Body of pancreas (tissue), 4 donors: ENCODE data around the gene INPP5K. TPM values are rescaled to one million over a fixed set of nuclear protein-coding genes. Genes with fewer than 3 reads are reported as not detected.
"Not testable (repeated sequence)": the region's sequence is repeated elsewhere in the genome, so short reads cannot be mapped to it uniquely, and the experiment has no call there.

Experiments used
- ATAC-seq: fragments of 150-250 bp; one replicate; pipeline ENCODE4 v1.9.1; 2016
- DNase-seq, 4 donors: peaks; one replicate each; pipeline ENCODE4 v3.0.0-alpha.2; 2019
- H3K27ac ChIP-seq, 4 donors: fragments of 200-600 bp; sonication (generic); 1 replicate in 3 of 4; 2 replicates in 1 of 4; pipeline versions ENCODE4 v1.5.1 to v1.6.1; 2016 to 2019; ENCODE audit warnings: mild to moderate bottlenecking in 1 of 4, mixed read lengths in 1 of 4, moderate library complexity in 1 of 4
- H3K27me3 ChIP-seq, 2 donors: fragments of 200-600 bp; sonication (generic); one replicate each; pipeline ENCODE4 v1.6.0; 2016; ENCODE audit warnings: mild to moderate bottlenecking in 1 of 2
- H3K36me3 ChIP-seq, 2 donors: fragments of 200-600 bp; sonication (generic); replicated peaks in 1 of 2; 2 replicates each; pipeline ENCODE4 v1.5.1; 2016; ENCODE audit warnings: low read depth in 2 of 2; ENCODE audit not compliant: insufficient read depth in 1 of 2
- H3K4me1 ChIP-seq: fragments of 200-600 bp; sonication (generic); one replicate; pipeline ENCODE4 v1.6.0; 2016
- H3K4me3 ChIP-seq, 2 donors: fragments of 200-600 bp; sonication (generic); 1 replicate in 1 of 2; 2 replicates in 1 of 2; pipeline ENCODE4 v1.5.1; 2016 to 2019
- H3K9me3 ChIP-seq, 3 donors: fragments of 200-600 bp; sonication (generic); 1 replicate in 2 of 3; 2 replicates in 1 of 3; pipeline ENCODE4 v1.5.1; 2016
- POLR2A ChIP-seq, 3 donors: fragments of 450-650 bp; IDR thresholded peaks; one replicate each; pipeline ENCODE4 v1.6.1; 2016; ENCODE audit warnings: antibody characterized with exemption in 3 of 3, mild to moderate bottlenecking in 2 of 3
- WGBS, 2 donors: methylation state at CpG; one replicate each; pipeline ENCODE4 v1.1.5; 2017; 5-methylcytosine and 5-hydroxymethylcytosine counted together
- intact Hi-C: fragments of 100-400 bp; cut with DNase I; formaldehyde crosslinking; loops from one replicate; pipeline ENCODE4 v1.15.1; 2023
- total RNA-seq, 2 donors: library from RNA; depleted of rRNA; stranded (reverse); fragments of >200 nt; gene quantifications; one replicate each; pipeline ENCODE4 v1.1.0, GENCODE V29; 2016
- TF ChIP-seq, protein P1 (sequence below), 7 experiments: fragments of 450-650 bp in 4 of 7; fragments of 200-600 bp in 3 of 7; sonication (generic) in 3 of 7; IDR thresholded peaks; one replicate each; pipeline ENCODE4 v1.5.1; 2016 to 2019; ENCODE audit warnings: antibody characterized with exemption in 7 of 7

The INPP5K gene
- total RNA-seq, 2 donors from 2014 or later = 26.4 to 34.2 TPM

DNA sequence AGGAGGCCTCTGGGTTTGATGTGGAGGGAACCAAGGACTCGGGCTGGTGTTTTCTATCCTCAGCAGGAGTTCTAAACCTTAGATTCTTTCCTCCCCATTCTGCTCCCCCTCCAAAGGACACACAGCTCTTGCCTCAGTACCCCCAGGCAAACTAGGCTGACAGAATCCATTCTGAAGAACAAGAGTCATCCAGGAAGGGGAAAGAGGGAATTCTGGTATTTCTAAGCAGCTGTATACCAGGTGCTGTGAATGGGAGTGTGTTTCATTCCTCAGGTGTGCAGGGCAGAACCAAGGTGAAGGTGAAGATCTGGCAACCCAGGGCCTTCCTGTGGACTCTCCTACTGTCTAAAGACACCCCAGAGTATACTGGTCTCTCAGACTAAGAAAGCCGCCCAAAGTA, 4.1 kb downstream of the INPP5K start:
- no peak for ATAC-seq
- Histone ChIP-seq H3K27ac (no peak overlapping the region), H3K36me3 (peaks cover 0 to 5% of the 10 kb centered on the region in 2 donors), H3K4me1 (peaks cover 20% of the 10 kb centered on the region), H3K9me3 (no peaks in the 10 kb centered on the region), H3K4me3 (no peak overlapping the region), H3K27me3 (no peaks in the 10 kb centered on the region)
- no peak for DNase-seq
- WGBS, 2 donors = 82 to 86% methylated on average over 1 to 2 of the region's 2 CpGs
- intact Hi-C loops = loop anchor here (5.0 kb wide), 1 partner anchor 145 kb away; no protein-coding TSS in a partner anchor
- TF ChIP-seq, protein P1, sequence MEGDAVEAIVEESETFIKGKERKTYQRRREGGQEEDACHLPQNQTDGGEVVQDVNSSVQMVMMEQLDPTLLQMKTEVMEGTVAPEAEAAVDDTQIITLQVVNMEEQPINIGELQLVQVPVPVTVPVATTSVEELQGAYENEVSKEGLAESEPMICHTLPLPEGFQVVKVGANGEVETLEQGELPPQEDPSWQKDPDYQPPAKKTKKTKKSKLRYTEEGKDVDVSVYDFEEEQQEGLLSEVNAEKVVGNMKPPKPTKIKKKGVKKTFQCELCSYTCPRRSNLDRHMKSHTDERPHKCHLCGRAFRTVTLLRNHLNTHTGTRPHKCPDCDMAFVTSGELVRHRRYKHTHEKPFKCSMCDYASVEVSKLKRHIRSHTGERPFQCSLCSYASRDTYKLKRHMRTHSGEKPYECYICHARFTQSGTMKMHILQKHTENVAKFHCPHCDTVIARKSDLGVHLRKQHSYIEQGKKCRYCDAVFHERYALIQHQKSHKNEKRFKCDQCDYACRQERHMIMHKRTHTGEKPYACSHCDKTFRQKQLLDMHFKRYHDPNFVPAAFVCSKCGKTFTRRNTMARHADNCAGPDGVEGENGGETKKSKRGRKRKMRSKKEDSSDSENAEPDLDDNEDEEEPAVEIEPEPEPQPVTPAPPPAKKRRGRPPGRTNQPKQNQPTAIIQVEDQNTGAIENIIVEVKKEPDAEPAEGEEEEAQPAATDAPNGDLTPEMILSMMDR (IDR thresholded peaks at IDR 0.05) = no peak
- TF ChIP-seq POLR2A (IDR thresholded peaks at IDR 0.05) = no peak

DNA sequence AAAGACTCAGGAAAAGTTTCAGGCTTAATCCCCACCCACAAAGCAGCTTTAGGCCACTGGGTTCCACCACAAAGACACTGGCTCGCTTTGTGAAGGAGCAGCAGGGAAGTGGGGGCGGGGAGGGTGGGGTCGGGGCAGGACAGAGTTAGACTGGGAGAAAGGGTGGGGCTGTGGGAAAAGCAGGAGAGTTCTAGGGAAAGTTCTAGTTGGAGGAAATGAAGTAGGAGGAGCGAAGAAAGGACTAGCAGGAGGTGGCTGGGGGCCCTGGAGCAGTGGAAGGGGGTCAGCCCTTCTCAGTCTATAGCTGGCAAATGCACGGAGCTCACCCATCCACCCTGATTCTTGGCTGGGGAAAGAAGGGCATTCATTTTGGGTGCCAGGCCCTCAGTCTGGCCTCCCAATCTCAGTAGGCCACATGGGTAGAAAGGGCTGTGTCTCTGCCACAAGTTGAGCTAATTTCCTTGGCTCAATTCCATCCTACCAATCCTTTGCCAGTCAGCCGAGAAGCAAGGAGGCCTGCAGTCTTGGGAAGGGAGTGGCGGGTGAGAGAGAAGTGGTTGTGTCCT, 4.6 kb downstream of the INPP5K start:
- no peak for TF ChIP-seq POLR2A (IDR thresholded peaks at IDR 0.05)
- TF ChIP-seq, protein P1 (IDR thresholded peaks at IDR 0.05) = no peak
- peaks cover 0 to 5% of the 10 kb centered on the region in 2 donors for H3K36me3 ChIP-seq
- H3K27me3 ChIP-seq = no peaks in the 10 kb centered on the region
- no peaks in the 10 kb centered on the region for H3K9me3 ChIP-seq
- H3K4me3 ChIP-seq = no peak overlapping the region
- DNase-seq (no peak), ATAC-seq (no peak)
- peak overlapping the region in 2 of 4 donors; percentile 6 to 15 for H3K27ac ChIP-seq
- H3K4me1 ChIP-seq = peaks cover 19% of the 10 kb centered on the region
- WGBS, 2 donors = 56 to 73% methylated on average over 7 of the region's 7 CpGs
- intact Hi-C loops = loop anchor here (5.0 kb wide), 1 partner anchor 145 kb away; no protein-coding TSS in a partner anchor

DNA sequence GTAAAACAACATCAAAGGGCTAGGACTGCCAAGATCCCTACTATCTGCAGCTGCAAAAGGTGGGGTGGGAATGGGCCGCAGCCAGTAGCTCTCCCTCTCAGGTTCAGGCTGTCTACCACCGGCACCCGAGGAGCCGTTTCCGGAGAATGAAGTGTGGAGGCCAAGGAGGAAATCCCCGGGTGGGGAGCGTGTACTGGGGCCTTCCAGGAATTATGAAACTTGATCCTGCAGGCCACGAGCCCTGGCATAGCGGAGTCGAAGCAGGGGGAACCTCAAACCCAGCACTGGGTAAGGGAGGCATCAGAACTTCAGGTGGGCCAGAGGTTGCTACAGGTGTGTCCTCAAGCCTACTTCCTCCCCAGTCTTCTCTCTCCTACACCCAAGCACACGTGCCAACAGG, 5.1 kb downstream of the INPP5K start:
- intact Hi-C loops = loop anchor here (5.0 kb wide), 1 partner anchor 144 kb away; no protein-coding TSS in a partner anchor
- 71 to 92% methylated on average over 10 to 11 of the region's 11 CpGs for WGBS, 2 donors
- H3K36me3 ChIP-seq = peaks cover 0 to 5% of the 10 kb centered on the region in 2 donors
- ATAC-seq (no peak), DNase-seq (no peak)
- peak overlapping the region in 1 of 4 donors; percentile 6 for H3K27ac ChIP-seq
- peaks cover 19% of the 10 kb centered on the region for H3K4me1 ChIP-seq
- TF ChIP-seq POLR2A (IDR thresholded peaks at IDR 0.05) = no peak
- TF ChIP-seq, protein P1 (IDR thresholded peaks at IDR 0.05) = no peak
- no peak overlapping the region for H3K4me3 ChIP-seq
- H3K27me3 ChIP-seq = no peaks in the 10 kb centered on the region
- H3K9me3 ChIP-seq = no peaks in the 10 kb centered on the region

DNA sequence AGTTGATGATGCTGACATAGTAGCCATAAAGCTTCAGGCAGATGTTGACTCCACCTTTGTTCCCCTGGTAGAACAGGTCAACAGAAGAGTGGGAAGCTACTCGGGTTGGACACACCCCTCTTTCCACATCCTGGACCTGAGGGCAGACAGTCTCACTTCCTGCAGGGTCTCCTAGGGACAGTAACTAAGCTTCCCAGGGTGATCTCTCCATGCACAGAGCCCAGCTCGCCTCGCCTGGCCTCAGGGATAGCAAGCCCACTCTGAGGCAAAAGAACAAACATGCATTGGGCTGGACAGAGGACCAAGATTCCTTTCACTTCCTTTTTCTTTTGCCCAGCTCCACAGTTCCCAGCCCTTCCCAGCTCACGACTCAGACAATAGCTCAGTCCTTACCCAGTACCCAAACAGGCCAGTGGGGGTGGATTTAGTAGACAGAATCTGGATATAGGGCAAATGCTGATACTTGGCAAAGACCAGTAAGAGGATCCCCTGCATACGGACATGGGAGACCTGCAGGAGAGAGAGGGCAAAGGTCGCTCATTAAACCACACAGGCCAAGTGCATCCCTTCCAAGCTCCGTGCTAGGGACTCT, 7.0 kb downstream of the INPP5K start:
- Histone ChIP-seq H3K36me3 (peaks cover 0 to 5% of the 10 kb centered on the region in 2 donors), H3K27me3 (no peaks in the 10 kb centered on the region), H3K4me3 (no peak overlapping the region), H3K4me1 (peaks cover 3% of the 10 kb centered on the region), H3K27ac (no peak overlapping the region), H3K9me3 (no peaks in the 10 kb centered on the region)
- ATAC-seq (no peak), DNase-seq (no peak)
- TF ChIP-seq, protein P1 (IDR thresholded peaks at IDR 0.05) = no peak
- TF ChIP-seq POLR2A (IDR thresholded peaks at IDR 0.05) = no peak
- intact Hi-C loops = no loop called here
- 73 to 80% methylated on average over 7 of the region's 7 CpGs for WGBS, 2 donors

DNA sequence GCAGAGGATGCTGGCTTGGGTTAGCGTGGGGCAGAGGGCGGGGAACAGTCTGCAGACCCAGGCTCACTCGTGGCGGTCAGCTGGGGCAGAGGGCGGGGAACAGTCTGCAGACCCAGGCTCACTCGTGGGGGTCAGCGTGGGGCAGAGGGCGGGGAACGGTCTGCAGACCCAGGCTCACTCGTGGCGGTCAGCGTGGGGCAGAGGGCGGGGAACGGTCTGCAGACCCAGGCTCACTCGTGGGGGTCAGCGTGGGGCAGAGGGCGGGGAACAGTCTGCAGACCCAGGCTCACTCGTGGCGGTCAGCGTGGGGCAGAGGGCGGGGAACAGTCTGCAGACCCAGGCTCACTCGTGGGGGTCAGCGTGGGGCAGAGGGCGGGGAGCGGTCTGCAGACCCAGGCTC, 7.7 kb downstream of the INPP5K start:
- H3K4me3 ChIP-seq, H3K36me3 ChIP-seq, intact Hi-C loops, H3K4me1 ChIP-seq, DNase-seq, H3K27ac ChIP-seq, ATAC-seq, H3K9me3 ChIP-seq, H3K27me3 ChIP-seq: not testable (repeated sequence)
- 91 to 97% methylated on average over 5 to 13 of the region's 25 CpGs for WGBS, 2 donors
